ENCODE results near the gene SLC16A2.

SLC16A2 gene

GRCh38 chrX:74557378-74557777, 136.1 kb downstream of the SLC16A2 start:
- Histone ChIP-seq H3K36me3 (replicated peaks; ENCODE audit: low read depth, low read length) (no peaks in the 10 kb centered on the region), H2AFZ (ENCODE audit: low read depth, low read length) (no peak overlapping the region), H3K4me2 (ENCODE audit: low read length) (no peak overlapping the region), H3K79me2 (ENCODE audit: low read length) (no peaks in the 10 kb centered on the region), H3K9me3 (ENCODE audit: insufficient read depth, low read length) (no peaks in the 10 kb centered on the region), H3K4me1 (ENCODE audit: low read length) (no peaks in the 10 kb centered on the region), H4K20me1 (ENCODE audit: insufficient read depth, low read length) (no peaks in the 10 kb centered on the region), H3K4me3 (ENCODE audit: low read length) (no peak overlapping the region), H3K9ac (ENCODE audit: low read length) (no peak overlapping the region), H3K27me3 (ENCODE audit: low read depth, low read length) (no peaks in the 10 kb centered on the region), H3K27ac (ENCODE audit: low read length) (no peak overlapping the region)
- TF ChIP-seq EZH2phosphoT487 (IDR thresholded peaks at IDR 0.05; ENCODE audit: low read depth) = no peak
- TF ChIP-seq CTCF (IDR thresholded peaks at IDR 0.05; ENCODE audit: low read depth, low read length) = no peak

GRCh38 chrX:74578137-74578536, 156.8 kb downstream of the SLC16A2 start:
- H2AFZ ChIP-seq (ENCODE audit: low read depth, low read length) = no peak overlapping the region
- no peaks in the 10 kb centered on the region for H3K27me3 ChIP-seq (ENCODE audit: low read depth, low read length)

GRCh38 chrX:74579597-74580198, 158.4 kb downstream of the SLC16A2 start:
- no peak overlapping the region for H3K4me2 ChIP-seq (ENCODE audit: low read length)
- H4K20me1 ChIP-seq (ENCODE audit: insufficient read depth, low read length) = 0 out of 2 replicates have a peak, but pooled peaks cover 2% of the 10 kb centered on the region
- H3K36me3 ChIP-seq (replicated peaks; ENCODE audit: low read depth, low read length) = peaks cover 4% of the 10 kb centered on the region
- no peaks in the 10 kb centered on the region for H3K4me1 ChIP-seq (ENCODE audit: low read length)
- TF ChIP-seq CTCF (IDR thresholded peaks at IDR 0.05; ENCODE audit: low read depth, low read length) = no peak
- no peak for TF ChIP-seq EZH2phosphoT487 (IDR thresholded peaks at IDR 0.05; ENCODE audit: low read depth)
- H3K27ac ChIP-seq (ENCODE audit: low read length) = no peak overlapping the region
- no peak overlapping the region for H3K4me3 ChIP-seq (ENCODE audit: low read length)
- no peak overlapping the region for H2AFZ ChIP-seq (ENCODE audit: low read depth, low read length)
- no peaks in the 10 kb centered on the region for H3K9me3 ChIP-seq (ENCODE audit: insufficient read depth, low read length)
- no peaks in the 10 kb centered on the region for H3K79me2 ChIP-seq (ENCODE audit: low read length)
- H3K9ac ChIP-seq (ENCODE audit: low read length) = no peak overlapping the region
- H3K27me3 ChIP-seq (ENCODE audit: low read depth, low read length) = no peaks in the 10 kb centered on the region

More at GRCh38 chrX:74578137-74578536, 156.8 kb downstream of the SLC16A2 start:
- Histone ChIP-seq H3K9ac (ENCODE audit: low read length) (no peak overlapping the region), H3K27ac (ENCODE audit: low read length) (no peak overlapping the region), H4K20me1 (ENCODE audit: insufficient read depth, low read length) (no peaks in the 10 kb centered on the region), H3K4me2 (ENCODE audit: low read length) (no peak overlapping the region), H3K79me2 (ENCODE audit: low read length) (no peaks in the 10 kb centered on the region), H3K9me3 (ENCODE audit: insufficient read depth, low read length) (no peaks in the 10 kb centered on the region), H3K4me3 (ENCODE audit: low read length) (no peak overlapping the region), H3K36me3 (replicated peaks; ENCODE audit: low read depth, low read length) (peaks cover 4% of the 10 kb centered on the region), H3K4me1 (ENCODE audit: low read length) (no peaks in the 10 kb centered on the region)
- TF ChIP-seq CTCF (IDR thresholded peaks at IDR 0.05; ENCODE audit: low read depth, low read length) (no peak), EZH2phosphoT487 (IDR thresholded peaks at IDR 0.05; ENCODE audit: low read depth) (no peak)

Data from OCI-LY3 (cell line).